Thymus (tissue), 11 donors: ENCODE measurements around the gene RAVER2. TPM values are rescaled to one million over a fixed set of nuclear protein-coding genes. Genes with fewer than 3 reads are reported as not detected.
"Not testable (repeated sequence)": the region's sequence is repeated elsewhere in the genome, so short reads cannot be mapped to it uniquely, and the experiment has no call there.

ENCODE experiments used
- DNase-seq, 9 donors: peaks; one replicate each; pipeline ENCODE4 v3.0.0-alpha.2; 2013; ENCODE audit warnings: low spot score in 9 of 9, low read depth in 6 of 9, missing footprints in 1 of 9
- H3K27ac ChIP-seq, 2 donors: one replicate each; pipeline ENCODE4 v1.5.1; 2013; ENCODE audit warnings: control low read depth in 1 of 2, low read depth in 1 of 2, low read length in 1 of 2, mild to moderate bottlenecking in 1 of 2, moderate library complexity in 1 of 2
- H3K27me3 ChIP-seq, 2 donors: one replicate each; pipeline ENCODE4 v1.5.1; 2013; ENCODE audit warnings: low read length in 1 of 2; ENCODE audit not compliant: control insufficient read depth in 2 of 2, insufficient read depth in 1 of 2
- H3K36me3 ChIP-seq, 2 donors: one replicate each; pipeline ENCODE4 v1.5.1; 2013; ENCODE audit warnings: low read length in 1 of 2, mild to moderate bottlenecking in 1 of 2, moderate library complexity in 1 of 2; ENCODE audit not compliant: control insufficient read depth in 2 of 2, insufficient read depth in 2 of 2
- H3K4me1 ChIP-seq, 2 donors: one replicate each; pipeline ENCODE4 v1.5.1; 2013; ENCODE audit warnings: low read length in 2 of 2; ENCODE audit not compliant: control insufficient read depth in 2 of 2, insufficient read depth in 2 of 2
- H3K4me3 ChIP-seq, 2 donors: one replicate each; pipeline ENCODE4 v1.5.1; 2013; ENCODE audit warnings: low read length in 2 of 2, control low read depth in 1 of 2, mild to moderate bottlenecking in 1 of 2
- H3K9me3 ChIP-seq, 2 donors: one replicate each; pipeline ENCODE4 v1.5.1; 2013; ENCODE audit warnings: low read length in 1 of 2, mild to moderate bottlenecking in 1 of 2; ENCODE audit not compliant: control insufficient read depth in 2 of 2, insufficient read depth in 1 of 2
- WGBS: extraction: QIAGEN DNeasy Blood & Tissue Kit; methylation state at CpG from one replicate; pipeline ENCODE4 v1.1.7; 2013; 5-methylcytosine and 5-hydroxymethylcytosine counted together
- polyA plus RNA-seq: library from polyadenylated mRNA; stranded (reverse); fragments of 200-250 nt; gene quantifications from one replicate; pipeline ENCODE4 v1.2.3, GENCODE V29; 2013
- total RNA-seq: library from RNA; stranded (reverse); fragments of 120-200 nt; gene quantifications from one replicate; pipeline ENCODE4 v1.2.4, GENCODE V29; 2013
- donor health status: healthy.

Gene RAVER2
- total and polyA plus RNA-seq, 2 donors, result 6.3 to 10.8 TPM

DNA sequence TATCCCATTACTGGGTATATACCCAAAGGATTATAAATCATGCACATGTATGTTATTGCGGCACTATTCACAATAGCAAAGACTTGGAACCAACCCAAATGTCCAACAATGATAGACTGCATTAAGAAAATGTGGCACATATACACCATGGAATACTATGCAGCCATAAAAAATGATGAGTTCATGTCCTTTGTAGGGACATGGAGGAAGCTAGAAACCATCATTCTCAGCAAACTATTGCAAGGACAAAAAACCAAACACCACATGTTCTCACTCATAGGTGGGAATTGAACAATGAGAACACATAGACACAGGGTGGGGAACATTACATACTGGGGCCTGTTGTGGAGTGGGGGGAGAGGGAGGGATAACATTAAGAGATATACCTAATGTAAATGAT is 4.2 kb upstream of the RAVER2 start:
- not testable (repeated sequence) for H3K36me3 ChIP-seq, H3K4me3 ChIP-seq, DNase-seq, H3K27me3 ChIP-seq, H3K27ac ChIP-seq, H3K9me3 ChIP-seq
- WGBS, result 98% methylated on average over 1 of the region's 1 CpG
- peaks cover 7 to 11% of the 10 kb centered on the region in 2 donors for H3K4me1 ChIP-seq

DNA sequence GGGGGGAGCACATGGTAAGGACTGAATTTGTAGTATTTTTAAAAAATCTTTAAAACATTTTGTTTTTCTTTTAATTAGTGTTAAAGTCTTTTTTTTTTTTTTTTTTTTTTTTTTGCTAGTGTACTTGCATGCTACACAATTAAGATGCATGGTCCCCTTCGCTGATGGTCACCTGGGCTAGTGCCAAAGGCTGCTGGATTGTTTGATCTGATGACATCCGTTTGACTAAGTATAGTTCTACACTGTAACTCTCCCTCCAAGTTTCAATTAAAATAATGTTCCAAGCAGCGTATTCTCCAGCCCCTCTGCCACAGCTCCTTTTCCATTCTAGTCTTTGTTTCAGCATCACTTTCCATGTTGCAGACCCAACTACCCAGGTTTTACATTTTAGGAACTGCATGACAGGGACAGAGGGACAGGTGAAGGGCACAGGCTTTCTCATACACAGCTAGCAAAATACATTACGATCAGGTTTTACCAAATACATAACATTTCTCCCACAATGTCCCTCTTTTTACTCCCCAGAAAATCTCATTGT is 852 bp upstream of the RAVER2 start:
- Histone ChIP-seq H3K4me1 (peaks cover 7 to 19% of the 10 kb centered on the region in 2 donors), H3K27me3 (no peaks in the 10 kb centered on the region), H3K27ac (no peak overlapping the region), H3K4me3 (peak overlapping the region; percentile 59 to 85), H3K36me3 (no peaks in the 10 kb centered on the region), H3K9me3 (no peaks in the 10 kb centered on the region)
- 33% methylated on average over 4 of the region's 4 CpGs for WGBS
- DNase-seq, result peak in 1 of 9 donors; percentile 26

DNA sequence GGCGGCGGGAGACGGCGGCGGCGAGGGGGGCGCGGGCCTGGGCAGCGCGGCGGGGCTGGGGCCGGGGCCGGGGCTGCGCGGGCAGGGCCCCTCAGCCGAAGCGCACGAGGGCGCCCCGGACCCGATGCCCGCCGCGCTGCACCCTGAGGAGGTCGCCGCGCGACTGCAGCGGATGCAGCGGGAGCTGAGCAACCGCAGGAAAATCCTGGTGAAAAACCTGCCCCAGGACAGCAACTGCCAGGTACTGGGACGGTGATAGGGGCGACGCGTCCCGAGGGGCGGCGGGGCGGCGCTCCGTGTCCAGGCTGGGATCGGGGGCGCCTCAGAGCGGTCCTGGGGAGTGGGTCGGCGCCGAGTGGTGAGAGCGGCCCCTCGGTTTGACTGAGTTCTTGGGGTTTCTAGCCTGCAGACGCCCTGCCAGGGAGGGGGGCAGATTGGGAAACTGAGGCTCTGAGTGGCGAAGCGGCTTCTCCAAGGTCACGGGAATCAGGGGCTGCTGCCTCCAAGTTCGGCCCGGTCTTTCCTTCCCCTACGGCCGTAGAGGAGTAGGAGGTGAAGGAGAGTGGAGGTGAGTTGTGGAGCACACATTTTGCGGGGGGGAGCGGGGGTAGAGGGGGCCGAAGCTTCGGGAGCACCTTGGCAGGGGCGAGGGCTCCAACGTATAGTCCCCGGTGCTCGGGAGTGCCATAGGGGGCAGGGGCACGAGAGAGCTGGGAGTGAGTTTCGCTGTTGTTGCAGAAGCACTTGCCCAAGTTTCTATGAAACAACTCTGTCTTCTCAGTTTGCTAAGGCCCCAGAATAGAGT is 508 bp downstream of the RAVER2 start:
- WGBS, result under 1% methylated on average over 67 of the region's 67 CpGs
- H3K27me3 ChIP-seq, result no peaks in the 10 kb centered on the region
- H3K4me1 ChIP-seq, result peaks cover 7 to 19% of the 10 kb centered on the region in 2 donors
- peak in 6 of 9 donors; percentile 20 to 73 (median 30) for DNase-seq
- H3K36me3 ChIP-seq, result no peaks in the 10 kb centered on the region
- peak overlapping the region; percentile 59 to 85 for H3K4me3 ChIP-seq
- H3K27ac ChIP-seq, result peak overlapping the region; percentile 68 to 84
- no peaks in the 10 kb centered on the region for H3K9me3 ChIP-seq

DNA sequence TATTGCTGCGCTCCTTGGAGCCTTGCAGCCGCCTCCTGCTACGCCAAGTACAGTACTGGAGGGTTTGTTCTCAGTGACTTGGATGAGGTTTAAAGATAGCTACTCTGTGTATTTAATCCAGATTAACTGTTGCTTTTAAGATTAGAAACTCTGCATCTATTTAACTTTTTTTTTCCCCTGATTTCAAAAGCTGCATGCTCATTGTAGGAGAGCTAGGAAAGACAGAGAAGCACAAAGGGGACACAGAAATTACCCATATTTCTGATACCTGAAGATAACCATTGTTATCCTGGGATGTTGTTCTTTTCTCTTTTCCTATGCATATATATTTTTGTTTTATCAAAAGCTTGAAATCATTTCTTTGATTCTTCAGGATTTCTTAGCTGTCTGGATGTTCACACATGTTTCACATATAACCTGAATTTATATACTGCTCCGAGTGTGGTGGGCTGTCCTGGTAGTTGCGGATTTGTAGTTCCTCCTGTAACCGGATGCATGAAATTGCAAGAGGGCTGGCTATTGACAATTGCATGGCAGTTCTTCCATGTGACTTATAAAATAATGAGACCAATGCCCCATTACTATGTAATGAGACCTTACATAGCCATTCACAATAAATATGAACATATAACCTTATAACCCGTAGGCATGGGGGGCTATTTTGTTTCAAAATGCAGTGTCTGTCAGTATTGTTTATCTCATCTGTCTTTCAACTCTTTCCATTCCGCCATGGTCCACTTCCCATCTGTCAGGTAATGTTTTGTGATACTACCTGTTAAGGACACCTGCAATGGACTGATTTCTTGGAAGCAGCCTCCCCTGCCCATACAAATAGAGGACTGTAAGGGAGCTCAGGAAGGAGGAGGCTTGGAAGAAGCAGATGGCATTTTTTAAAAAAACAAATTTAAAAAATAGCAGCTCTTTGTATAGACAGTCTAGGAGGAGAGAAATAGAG is 1.4 kb downstream of the RAVER2 start:
- H3K36me3 ChIP-seq, result no peaks in the 10 kb centered on the region
- no peaks in the 10 kb centered on the region for H3K27me3 ChIP-seq
- DNase-seq, result peak in 4 of 9 donors; percentile 24 to 47 (median 35)
- 20% methylated on average over 8 of the region's 8 CpGs for WGBS
- no peaks in the 10 kb centered on the region for H3K9me3 ChIP-seq
- H3K4me3 ChIP-seq, result peak overlapping the region; percentile 59 to 85
- H3K4me1 ChIP-seq, result peaks cover 7 to 19% of the 10 kb centered on the region in 2 donors
- H3K27ac ChIP-seq, result peak overlapping the region; percentile 68 to 84

DNA sequence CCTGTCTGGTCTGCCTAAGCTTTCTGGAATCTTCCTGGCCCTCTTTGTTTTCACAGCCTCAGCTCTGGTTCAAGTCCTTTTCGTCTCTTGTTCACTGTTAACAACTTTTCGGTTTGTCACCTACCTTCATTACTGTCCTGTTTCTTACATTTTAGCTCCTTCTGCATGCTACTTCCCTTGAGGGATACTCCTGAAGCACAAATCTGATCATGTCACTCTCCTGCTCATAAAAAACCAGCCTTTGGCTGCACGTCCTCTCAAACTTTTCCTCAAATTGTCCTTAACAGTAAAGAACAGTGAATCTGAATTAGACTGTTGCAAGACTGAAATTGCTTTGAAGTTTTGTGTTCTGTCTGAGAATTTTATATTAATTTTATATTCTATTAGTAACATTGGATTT is 3.3 kb downstream of the RAVER2 start:
- H3K4me3 ChIP-seq, result no peak overlapping the region

DNA sequence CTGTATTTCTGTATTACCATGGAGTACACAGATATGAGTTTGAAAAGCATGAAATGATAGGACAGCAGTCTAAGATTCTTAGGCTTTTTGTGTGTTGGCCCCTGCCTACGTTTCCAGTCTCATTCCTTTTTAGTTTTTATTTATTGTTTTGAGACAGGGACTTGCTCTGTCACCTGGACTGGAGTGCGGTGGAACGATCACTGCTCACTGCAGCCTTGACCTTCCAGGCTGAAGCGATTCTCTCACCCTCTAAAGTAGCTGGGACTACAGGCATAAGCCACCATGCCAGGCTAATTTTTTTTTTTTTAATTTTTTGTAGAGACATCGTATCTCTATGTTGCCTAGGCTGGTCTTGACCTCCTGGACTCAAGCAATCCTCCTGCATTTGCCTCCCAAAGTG is 3.8 kb downstream of the RAVER2 start:
- DNase-seq, result no peak
- Histone ChIP-seq H3K4me1 (peaks cover 7 to 19% of the 10 kb centered on the region in 2 donors), H3K9me3 (no peaks in the 10 kb centered on the region), H3K27ac (no peak overlapping the region), H3K27me3 (no peaks in the 10 kb centered on the region), H3K4me3 (no peak overlapping the region), H3K36me3 (no peaks in the 10 kb centered on the region)
- 96% methylated on average over 5 of the region's 5 CpGs for WGBS

More for the DNA sequence above, 3.3 kb downstream of the RAVER2 start:
- H3K27me3 ChIP-seq, result no peaks in the 10 kb centered on the region
- H3K36me3 ChIP-seq, result no peaks in the 10 kb centered on the region
- DNase-seq, result no peak
- H3K4me1 ChIP-seq, result peaks cover 7 to 19% of the 10 kb centered on the region in 2 donors
- WGBS, result 89% methylated on average over 3 of the region's 3 CpGs
- H3K9me3 ChIP-seq, result no peaks in the 10 kb centered on the region
- H3K27ac ChIP-seq, result no peak overlapping the region

DNA sequence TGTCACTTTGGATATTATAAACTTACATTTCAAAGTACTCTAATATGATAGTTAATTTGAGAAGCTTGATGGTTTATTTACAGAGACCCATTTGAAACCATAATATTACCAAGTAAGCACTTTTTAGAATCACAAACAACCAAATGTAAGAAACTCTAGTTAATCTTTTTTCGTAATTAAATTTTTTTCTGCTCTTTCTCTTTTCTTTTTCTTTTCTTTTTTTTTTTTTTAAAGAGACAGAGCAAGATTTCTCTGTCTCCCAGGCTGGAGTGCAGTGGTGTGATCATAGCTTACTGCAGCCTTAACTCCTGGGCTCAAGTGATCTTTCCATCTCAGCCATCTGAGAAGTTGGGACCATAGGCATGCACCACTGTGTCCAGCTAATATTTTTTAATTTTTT is 5.2 kb downstream of the RAVER2 start:
- H3K36me3 ChIP-seq, result no peaks in the 10 kb centered on the region
- H3K4me3 ChIP-seq, result no peak overlapping the region
- H3K27ac ChIP-seq, result no peak overlapping the region
- H3K9me3 ChIP-seq, result no peaks in the 10 kb centered on the region
- DNase-seq, result no peak
- no peaks in the 10 kb centered on the region for H3K27me3 ChIP-seq
- 81% methylated on average over 1 of the region's 1 CpG for WGBS
- peaks cover 0 to 12% of the 10 kb centered on the region in 2 donors for H3K4me1 ChIP-seq

DNA sequence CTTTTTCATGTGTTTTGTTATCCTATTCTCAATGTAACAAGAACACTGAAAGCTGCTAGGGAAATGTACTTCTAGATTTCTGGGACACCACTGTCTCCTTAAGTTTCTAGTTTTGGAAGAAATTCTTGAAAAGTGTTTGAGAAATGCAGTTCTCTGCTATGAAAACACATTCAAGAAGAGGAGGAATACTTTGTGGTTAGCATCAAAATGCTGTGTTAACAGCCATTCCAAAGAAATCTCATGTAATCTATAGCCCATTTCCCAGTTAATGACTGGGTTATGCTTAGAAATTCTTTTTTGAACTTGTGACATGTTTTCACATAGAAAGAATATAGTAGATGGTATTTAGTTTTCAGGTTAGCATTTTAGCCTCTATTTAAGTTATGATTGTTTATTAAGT is 6.0 kb downstream of the RAVER2 start:
- no peaks in the 10 kb centered on the region for H3K36me3 ChIP-seq
- H3K4me3 ChIP-seq, result no peak overlapping the region
- H3K27ac ChIP-seq, result no peak overlapping the region
- no peaks in the 10 kb centered on the region for H3K27me3 ChIP-seq
- no peak for DNase-seq
- H3K4me1 ChIP-seq, result peaks cover 0 to 6% of the 10 kb centered on the region in 2 donors
- no peaks in the 10 kb centered on the region for H3K9me3 ChIP-seq

DNA sequence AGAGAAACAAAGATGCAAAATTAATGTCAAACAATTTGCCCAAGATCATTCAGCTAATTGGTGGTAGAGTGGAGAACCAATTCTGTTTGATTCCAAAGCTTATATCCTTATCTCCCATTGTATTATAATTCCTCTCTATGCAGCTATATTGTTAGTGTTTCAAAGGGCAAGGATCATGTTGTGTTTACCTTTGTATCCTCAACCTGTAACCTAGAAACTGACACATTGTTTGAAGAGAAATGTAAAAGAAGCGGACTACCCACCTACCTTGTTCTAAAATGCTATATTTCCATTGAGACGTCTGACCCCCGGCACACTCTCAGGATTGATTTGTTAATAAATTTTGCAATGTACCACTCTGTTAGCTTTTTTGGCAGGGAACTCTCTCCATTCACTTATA is 9.3 kb downstream of the RAVER2 start:
- DNase-seq, result no peak
- H3K9me3 ChIP-seq, result no peaks in the 10 kb centered on the region
- no peaks in the 10 kb centered on the region for H3K36me3 ChIP-seq
- H3K27ac ChIP-seq, result no peak overlapping the region
- no peaks in the 10 kb centered on the region for H3K4me1 ChIP-seq
- 95% methylated on average over 3 of the region's 3 CpGs for WGBS
- no peak overlapping the region for H3K4me3 ChIP-seq
- H3K27me3 ChIP-seq, result no peaks in the 10 kb centered on the region
